Upper lobe of left lung (tissue), 4 donors: ENCODE measurements around the gene STAT5A.

Experiments used
- CTCF ChIP-seq, 6 experiments: fragments of 450-650 bp in 4 of 6; fragments of 200-600 bp in 2 of 6; sonication (generic) in 2 of 6; IDR thresholded peaks; one replicate each; pipeline ENCODE4 v1.5.1; 2016 to 2019; ENCODE audit warnings: antibody characterized with exemption in 6 of 6
- EP300 ChIP-seq, 4 donors: sonication (generic); formaldehyde crosslinking; IDR thresholded peaks; one replicate each; pipeline ENCODE4 v1.5.1; 2017; ENCODE audit warnings: antibody characterized with exemption in 4 of 4, control low read depth in 2 of 4
- POLR2A ChIP-seq, 4 donors: fragments of 450-650 bp; IDR thresholded peaks; one replicate each; pipeline ENCODE4 v1.5.1; 2016 to 2017; ENCODE audit warnings: antibody characterized with exemption in 4 of 4, mild to moderate bottlenecking in 2 of 4
- POLR2AphosphoS5 ChIP-seq, 2 donors: sonication (generic); formaldehyde crosslinking; IDR thresholded peaks; one replicate each; pipeline ENCODE4 v1.5.1; 2017; ENCODE audit warnings: antibody characterized with exemption in 2 of 2

GRCh38 chr17:42271006-42271778 is 17.1 kb upstream of the STAT5A start:
- no peak for TF ChIP-seq CTCF (IDR thresholded peaks at IDR 0.05)
- no peak for TF ChIP-seq POLR2AphosphoS5 (IDR thresholded peaks at IDR 0.05)
- TF ChIP-seq POLR2A (IDR thresholded peaks at IDR 0.05), result no peak
- no peak for TF ChIP-seq EP300 (IDR thresholded peaks at IDR 0.05)
